ENCODE results near the gene TAC4.

TAC4 gene

GRCh38 chr17:49820773-49821172 is 27.1 kb downstream of the TAC4 start:
- Histone ChIP-seq H3K9ac (ENCODE audit: insufficient read length) (no peak overlapping the region), H3K36me3 (ENCODE audit: insufficient read depth, low read length) (peaks cover 87% of the 10 kb centered on the region), H3K9me3 (ENCODE audit: low read depth, low read length) (no peaks in the 10 kb centered on the region), H3K4me3 (no peak overlapping the region), H3K27ac (no peak overlapping the region)
- no peak for DNase-seq (ENCODE audit: low read depth, low spot score)
- TF ChIP-seq POLR2AphosphoS5 (IDR thresholded peaks at IDR 0.05; ENCODE audit: borderline replicate concordance, low read depth, low read length) (no peak), EZH2 (IDR thresholded peaks at IDR 0.05) (no peak), FOXP2 (optimal IDR thresholded peaks at IDR 0.05; ENCODE audit: control extremely low read depth, extremely low read length, insufficient read depth) (no peak)

DNA sequence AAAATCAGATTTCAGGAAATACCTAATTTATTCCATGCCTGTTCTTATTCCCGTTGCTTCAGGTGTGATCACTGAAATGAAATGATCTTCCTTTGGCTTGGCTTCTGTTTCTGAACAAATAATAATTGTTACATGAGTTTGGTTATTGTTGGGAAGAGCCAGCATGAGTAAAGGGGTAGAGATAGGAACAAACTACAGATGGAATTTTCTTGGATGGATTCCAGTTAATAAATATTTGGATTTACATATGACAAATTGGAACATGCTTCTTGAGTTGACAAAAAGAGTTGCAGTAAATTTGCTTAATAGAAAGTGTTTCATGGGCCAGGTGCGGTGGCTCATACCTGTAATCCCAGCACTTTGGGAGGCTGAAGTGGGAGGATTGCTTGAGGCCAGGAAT is 28.2 kb downstream of the TAC4 start:
- DNase-seq (ENCODE audit: low read depth, low spot score) = no peak
- H3K9me3 ChIP-seq (ENCODE audit: low read depth, low read length) = no peaks in the 10 kb centered on the region
- H3K27ac ChIP-seq = no peak overlapping the region
- peaks cover 87% of the 10 kb centered on the region for H3K36me3 ChIP-seq (ENCODE audit: insufficient read depth, low read length)
- TF ChIP-seq FOXP2 (optimal IDR thresholded peaks at IDR 0.05; ENCODE audit: control extremely low read depth, extremely low read length, insufficient read depth) (no peak), EZH2 (IDR thresholded peaks at IDR 0.05) (no peak), POLR2AphosphoS5 (IDR thresholded peaks at IDR 0.05; ENCODE audit: borderline replicate concordance, low read depth, low read length) (no peak)
- no peak overlapping the region for H3K9ac ChIP-seq (ENCODE audit: insufficient read length)
- H3K4me3 ChIP-seq = no peak overlapping the region

DNA sequence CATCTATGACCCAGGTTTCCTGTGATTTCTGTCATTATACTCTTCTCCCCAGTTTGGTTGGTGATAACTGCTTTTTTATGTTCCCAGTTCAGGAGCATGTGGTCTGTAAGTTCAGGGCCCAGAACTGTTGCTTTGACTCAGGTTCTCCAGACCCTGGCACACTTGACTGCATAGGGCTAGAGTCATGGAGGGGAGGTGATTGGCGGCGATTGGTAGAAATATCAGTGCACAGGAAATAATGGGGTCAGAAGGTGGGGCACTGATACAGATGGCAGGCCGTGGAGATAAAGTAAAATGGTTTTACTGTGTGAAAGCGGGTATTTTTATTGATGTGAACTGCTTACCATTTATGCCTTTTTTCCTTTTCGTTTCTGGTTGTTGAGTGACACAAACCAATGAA is 28.7 kb downstream of the TAC4 start:
- Histone ChIP-seq H3K4me3 (no peak overlapping the region), H3K27ac (no peak overlapping the region), H3K9ac (ENCODE audit: insufficient read length) (no peak overlapping the region), H3K36me3 (ENCODE audit: insufficient read depth, low read length) (peaks cover 87% of the 10 kb centered on the region), H3K9me3 (ENCODE audit: low read depth, low read length) (no peaks in the 10 kb centered on the region)
- no peak for DNase-seq (ENCODE audit: low read depth, low spot score)
- no peak for TF ChIP-seq EZH2 (IDR thresholded peaks at IDR 0.05)
- TF ChIP-seq POLR2AphosphoS5 (IDR thresholded peaks at IDR 0.05; ENCODE audit: borderline replicate concordance, low read depth, low read length) = no peak
- TF ChIP-seq FOXP2 (optimal IDR thresholded peaks at IDR 0.05; ENCODE audit: control extremely low read depth, extremely low read length, insufficient read depth) = no peak

GRCh38 chr17:49817993-49818392 is 29.9 kb downstream of the TAC4 start:
- TF ChIP-seq POLR2AphosphoS5 (IDR thresholded peaks at IDR 0.05; ENCODE audit: borderline replicate concordance, low read depth, low read length) (no peak), EZH2 (IDR thresholded peaks at IDR 0.05) (no peak), FOXP2 (optimal IDR thresholded peaks at IDR 0.05; ENCODE audit: control extremely low read depth, extremely low read length, insufficient read depth) (no peak)
- Histone ChIP-seq H3K36me3 (ENCODE audit: insufficient read depth, low read length) (peaks cover 87% of the 10 kb centered on the region), H3K4me3 (no peak overlapping the region), H3K27ac (no peak overlapping the region), H3K9ac (ENCODE audit: insufficient read length) (no peak overlapping the region), H3K9me3 (ENCODE audit: low read depth, low read length) (no peaks in the 10 kb centered on the region)
- DNase-seq (ENCODE audit: low read depth, low spot score) = no peak

GRCh38 chr17:49815761-49816281 is 32.0 kb downstream of the TAC4 start:
- H3K9me3 ChIP-seq (ENCODE audit: low read depth, low read length) = no peaks in the 10 kb centered on the region
- no peak overlapping the region for H3K27ac ChIP-seq
- H3K36me3 ChIP-seq (ENCODE audit: insufficient read depth, low read length) = peaks cover 82% of the 10 kb centered on the region
- TF ChIP-seq POLR2AphosphoS5 (IDR thresholded peaks at IDR 0.05; ENCODE audit: borderline replicate concordance, low read depth, low read length) (no peak), EZH2 (IDR thresholded peaks at IDR 0.05) (no peak)
- no peak overlapping the region for H3K4me3 ChIP-seq
- no peak overlapping the region for H3K9ac ChIP-seq (ENCODE audit: insufficient read length)
- DNase-seq (ENCODE audit: low read depth, low spot score) = no peak

GRCh38 chr17:49814781-49815529 is 32.9 kb downstream of the TAC4 start:
- Histone ChIP-seq H3K36me3 (ENCODE audit: insufficient read depth, low read length) (peaks cover 81% of the 10 kb centered on the region), H3K27ac (no peak overlapping the region), H3K9ac (ENCODE audit: insufficient read length) (no peak overlapping the region), H3K9me3 (ENCODE audit: low read depth, low read length) (no peaks in the 10 kb centered on the region), H3K4me3 (no peak overlapping the region)
- DNase-seq (ENCODE audit: low read depth, low spot score) = no peak
- TF ChIP-seq POLR2AphosphoS5 (IDR thresholded peaks at IDR 0.05; ENCODE audit: borderline replicate concordance, low read depth, low read length) (no peak), EZH2 (IDR thresholded peaks at IDR 0.05) (no peak), FOXP2 (optimal IDR thresholded peaks at IDR 0.05; ENCODE audit: control extremely low read depth, extremely low read length, insufficient read depth) (no peak)

GRCh38 chr17:49809056-49809455 is 38.8 kb downstream of the TAC4 start:
- peaks cover 82% of the 10 kb centered on the region for H3K36me3 ChIP-seq (ENCODE audit: insufficient read depth, low read length)
- no peak for TF ChIP-seq EZH2 (IDR thresholded peaks at IDR 0.05)
- TF ChIP-seq POLR2AphosphoS5 (IDR thresholded peaks at IDR 0.05; ENCODE audit: borderline replicate concordance, low read depth, low read length) = no peak
- no peak for TF ChIP-seq FOXP2 (optimal IDR thresholded peaks at IDR 0.05; ENCODE audit: control extremely low read depth, extremely low read length, insufficient read depth)
- H3K27ac ChIP-seq = no peak overlapping the region
- no peaks in the 10 kb centered on the region for H3K9me3 ChIP-seq (ENCODE audit: low read depth, low read length)
- no peak for DNase-seq (ENCODE audit: low read depth, low spot score)
- H3K4me3 ChIP-seq = no peak overlapping the region
- no peak overlapping the region for H3K9ac ChIP-seq (ENCODE audit: insufficient read length)

- peaks cover 79% of the 10 kb centered on the region for H3K36me3 ChIP-seq (ENCODE audit: insufficient read depth, low read length)
Observed at GRCh38 chr17:49798738-49799137, 49.1 kb downstream of the TAC4 start.

More at GRCh38 chr17:49798738-49799137, 49.1 kb downstream of the TAC4 start:
- no peak overlapping the region for H3K9ac ChIP-seq (ENCODE audit: insufficient read length)
- H3K27ac ChIP-seq = no peak overlapping the region
- no peaks in the 10 kb centered on the region for H3K9me3 ChIP-seq (ENCODE audit: low read depth, low read length)
- no peak for DNase-seq (ENCODE audit: low read depth, low spot score)
- H3K4me3 ChIP-seq = no peak overlapping the region
- TF ChIP-seq FOXP2 (optimal IDR thresholded peaks at IDR 0.05; ENCODE audit: control extremely low read depth, extremely low read length, insufficient read depth) = no peak
- no peak for TF ChIP-seq EZH2 (IDR thresholded peaks at IDR 0.05)
- no peak for TF ChIP-seq POLR2AphosphoS5 (IDR thresholded peaks at IDR 0.05; ENCODE audit: borderline replicate concordance, low read depth, low read length)
